ENCODE results near the gene MLANA. TPM values are rescaled to one million over a fixed set of nuclear protein-coding genes. Genes with fewer than 3 reads are reported as not detected.

Gene MLANA
- total RNA-seq, 1 donor from 2014 or later, result not detected

DNA sequence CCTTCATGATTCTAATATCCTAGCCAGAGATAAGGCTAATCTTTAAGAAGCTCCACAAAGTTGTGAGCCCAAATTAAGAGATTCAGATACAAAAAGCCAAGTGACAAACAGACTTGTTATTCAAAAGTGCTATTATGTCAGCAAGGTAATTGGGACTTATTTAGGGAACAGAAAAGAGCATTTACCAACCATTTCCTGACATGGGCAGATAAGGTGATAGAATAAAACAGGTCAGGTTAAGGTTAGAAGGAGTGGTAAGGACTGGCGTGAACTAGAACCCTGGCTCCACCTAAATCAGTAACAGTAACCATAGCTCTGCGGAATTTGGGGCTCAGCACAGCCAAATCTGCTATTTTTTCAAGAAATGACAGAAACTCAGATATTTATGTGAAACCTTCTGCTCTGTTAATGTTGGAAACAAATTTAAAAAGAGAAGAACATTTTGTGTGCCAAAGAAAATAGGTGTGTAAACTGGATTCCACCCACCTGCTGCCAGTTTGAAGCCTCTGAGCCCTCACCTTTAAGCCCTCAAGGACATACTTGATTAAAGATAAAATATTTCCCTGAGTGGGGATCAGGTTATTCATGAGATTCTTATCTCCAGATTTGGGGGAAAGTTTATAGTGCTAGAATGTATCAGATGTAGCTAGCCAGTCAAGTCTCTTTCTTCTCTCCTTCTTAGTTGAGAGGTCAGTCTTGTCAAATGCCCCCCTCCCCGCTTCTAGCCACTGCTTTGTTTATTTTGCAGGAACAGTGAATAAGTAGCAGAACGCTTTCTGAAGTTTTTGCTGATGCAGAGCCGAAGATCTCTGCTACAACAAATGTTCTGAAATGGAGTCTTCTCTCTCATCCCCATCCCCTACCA, 47.5 kb upstream of the MLANA start:
- no peak for FAIRE-seq

DNA sequence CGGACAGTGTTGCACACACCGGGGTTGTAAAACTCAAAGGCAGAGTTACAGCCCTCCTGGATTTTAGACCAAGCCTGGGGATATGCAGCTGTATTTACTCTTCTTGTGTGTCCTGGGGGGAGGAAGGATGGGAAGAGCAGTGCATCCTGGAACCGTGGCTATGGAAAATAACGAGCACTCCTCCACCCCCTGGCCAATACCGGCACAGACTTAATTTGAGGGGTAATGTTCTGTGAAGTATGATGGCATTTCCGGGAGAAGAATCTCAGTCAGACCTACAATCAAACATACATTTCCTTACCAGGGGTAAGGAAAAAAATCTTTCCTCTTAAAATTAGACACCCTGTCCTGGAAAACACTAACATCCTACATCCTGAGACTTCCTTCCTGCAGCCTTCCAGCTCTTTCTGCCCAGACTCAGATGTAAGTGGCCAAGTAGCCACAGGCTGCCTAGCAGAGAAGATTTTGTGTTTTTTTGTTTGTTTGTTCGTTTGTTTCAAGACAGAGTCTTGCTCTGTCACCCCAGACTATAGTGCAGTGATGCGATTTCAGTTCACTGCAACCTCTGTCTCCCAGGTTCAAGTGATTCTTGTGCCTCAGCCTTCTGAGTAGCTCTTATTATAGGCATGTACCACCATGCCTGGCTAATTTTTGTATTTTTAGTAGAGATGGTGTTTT, 46.8 kb upstream of the MLANA start:
- H3K27ac Mint-ChIP-seq (ENCODE audit: unreplicated experiment), result peak overlapping the region; percentile 37
- Histone ChIP-seq H3K4me2 (ENCODE audit: low read length) (peak overlapping the region; percentile 59), H3K9me3 (ENCODE audit: insufficient read depth, low read depth, low read length) (no peaks in the 10 kb centered on the region), H3K79me2 (ENCODE audit: insufficient read depth, low read length) (no peaks in the 10 kb centered on the region), H2AFZ (ENCODE audit: low read depth, low read length) (no peak overlapping the region), H3K36me3 (ENCODE audit: insufficient read depth, low read length) (no peaks in the 10 kb centered on the region), H3K27me3 (ENCODE audit: insufficient read depth, low read length) (peaks cover 62% of the 10 kb centered on the region), H3K9ac (ENCODE audit: low read length) (no peak overlapping the region), H3K27ac (ENCODE audit: low read depth, low read length) (no peak overlapping the region), H3K4me1 (ENCODE audit: insufficient read depth, low read length) (peaks cover 25% of the 10 kb centered on the region), H4K20me1 (ENCODE audit: insufficient read depth, low read length) (peaks cover 15% of the 10 kb centered on the region), H3K4me3 (ENCODE audit: insufficient read depth, low read depth, low read length) (no peak overlapping the region)
- H3K27me3 Mint-ChIP-seq (ENCODE audit: low read depth, unreplicated experiment), result peaks cover 4% of the 10 kb centered on the region
- DNase-seq (ENCODE audit: low read depth) (peak; percentile 16), FAIRE-seq (no peak)
- TF ChIP-seq, protein P1, sequence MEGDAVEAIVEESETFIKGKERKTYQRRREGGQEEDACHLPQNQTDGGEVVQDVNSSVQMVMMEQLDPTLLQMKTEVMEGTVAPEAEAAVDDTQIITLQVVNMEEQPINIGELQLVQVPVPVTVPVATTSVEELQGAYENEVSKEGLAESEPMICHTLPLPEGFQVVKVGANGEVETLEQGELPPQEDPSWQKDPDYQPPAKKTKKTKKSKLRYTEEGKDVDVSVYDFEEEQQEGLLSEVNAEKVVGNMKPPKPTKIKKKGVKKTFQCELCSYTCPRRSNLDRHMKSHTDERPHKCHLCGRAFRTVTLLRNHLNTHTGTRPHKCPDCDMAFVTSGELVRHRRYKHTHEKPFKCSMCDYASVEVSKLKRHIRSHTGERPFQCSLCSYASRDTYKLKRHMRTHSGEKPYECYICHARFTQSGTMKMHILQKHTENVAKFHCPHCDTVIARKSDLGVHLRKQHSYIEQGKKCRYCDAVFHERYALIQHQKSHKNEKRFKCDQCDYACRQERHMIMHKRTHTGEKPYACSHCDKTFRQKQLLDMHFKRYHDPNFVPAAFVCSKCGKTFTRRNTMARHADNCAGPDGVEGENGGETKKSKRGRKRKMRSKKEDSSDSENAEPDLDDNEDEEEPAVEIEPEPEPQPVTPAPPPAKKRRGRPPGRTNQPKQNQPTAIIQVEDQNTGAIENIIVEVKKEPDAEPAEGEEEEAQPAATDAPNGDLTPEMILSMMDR (IDR thresholded peaks at IDR 0.05; ENCODE audit: insufficient read depth, low read depth, low read length), result no peak
- no peak for TF ChIP-seq EZH2 (IDR thresholded peaks at IDR 0.05; ENCODE audit: insufficient read depth, low read length)
- no peaks in the 10 kb centered on the region for H3K36me3 Mint-ChIP-seq (ENCODE audit: low read depth, unreplicated experiment)
- H3K9me3 Mint-ChIP-seq (ENCODE audit: unreplicated experiment), result peaks cover 2% of the 10 kb centered on the region
- no peak overlapping the region for H3K4me3 Mint-ChIP-seq (ENCODE audit: unreplicated experiment)
- H3K4me1 Mint-ChIP-seq (ENCODE audit: low read depth, unreplicated experiment), result peaks cover 34% of the 10 kb centered on the region

More for the DNA sequence above, 47.5 kb upstream of the MLANA start:
- no peak overlapping the region for H2AFZ ChIP-seq (ENCODE audit: low read depth, low read length)
- H3K9me3 ChIP-seq (ENCODE audit: insufficient read depth, low read depth, low read length), result no peaks in the 10 kb centered on the region
- H4K20me1 ChIP-seq (ENCODE audit: insufficient read depth, low read length), result peaks cover 15% of the 10 kb centered on the region
- Mint-ChIP-seq H3K4me3 (ENCODE audit: unreplicated experiment) (no peak overlapping the region), H3K27me3 (ENCODE audit: low read depth, unreplicated experiment) (peaks cover 3% of the 10 kb centered on the region), H3K4me1 (ENCODE audit: low read depth, unreplicated experiment) (peaks cover 34% of the 10 kb centered on the region), H3K9me3 (ENCODE audit: unreplicated experiment) (peaks cover 2% of the 10 kb centered on the region), H3K36me3 (ENCODE audit: low read depth, unreplicated experiment) (no peaks in the 10 kb centered on the region), H3K27ac (ENCODE audit: unreplicated experiment) (peak overlapping the region; percentile 37)
- peaks cover 55% of the 10 kb centered on the region for H3K27me3 ChIP-seq (ENCODE audit: insufficient read depth, low read length)
- no peak overlapping the region for H3K27ac ChIP-seq (ENCODE audit: low read depth, low read length)
- H3K79me2 ChIP-seq (ENCODE audit: insufficient read depth, low read length), result no peaks in the 10 kb centered on the region
- no peak overlapping the region for H3K9ac ChIP-seq (ENCODE audit: low read length)
- H3K36me3 ChIP-seq (ENCODE audit: insufficient read depth, low read length), result no peaks in the 10 kb centered on the region
- DNase-seq (ENCODE audit: low read depth), result no peak
- TF ChIP-seq, protein P1 (IDR thresholded peaks at IDR 0.05; ENCODE audit: insufficient read depth, low read depth, low read length), result no peak
- TF ChIP-seq EZH2 (IDR thresholded peaks at IDR 0.05; ENCODE audit: insufficient read depth, low read length), result no peak
- H3K4me1 ChIP-seq (ENCODE audit: insufficient read depth, low read length), result peaks cover 25% of the 10 kb centered on the region
- no peak overlapping the region for H3K4me3 ChIP-seq (ENCODE audit: insufficient read depth, low read depth, low read length)
- peak overlapping the region; percentile 59 for H3K4me2 ChIP-seq (ENCODE audit: low read length)

Data from astrocyte (in vitro differentiated cells and primary cell).